GM19463 (cell line): Measurements from ENCODE around the gene CHL1.
A peak's percentile ranks its signal among the peaks of the same experiment; 100 is the strongest.

ENCODE experiments used
- ATAC-seq: cut with Tn5 transposase; IDR thresholded peaks from one replicate; pipeline ENCODE4 v1.9.1; 2021; ENCODE audit warnings: mild to moderate bottlenecking, moderate library complexity; ENCODE audit not compliant: unreplicated experiment

Gene CHL1

DNA sequence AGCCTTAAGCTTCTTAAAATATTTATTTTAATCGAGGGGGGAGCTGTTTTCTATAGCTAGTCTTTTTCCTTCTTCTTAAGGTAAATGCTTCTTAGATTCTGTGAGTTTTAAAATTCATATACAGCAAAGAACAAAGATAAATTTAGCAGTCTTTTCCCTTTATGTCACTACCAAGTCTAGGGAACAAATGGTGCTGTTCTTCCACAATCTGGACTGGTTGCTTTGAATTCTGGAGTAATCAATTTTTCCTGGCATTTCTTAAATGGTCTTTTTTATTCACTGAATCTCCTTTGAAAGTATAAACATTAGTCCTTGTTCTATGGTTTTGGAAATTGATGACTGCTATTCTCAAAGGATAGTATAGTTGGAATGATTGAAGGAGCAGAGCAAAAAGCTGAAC is 82.8 kb downstream of the CHL1 start:
- no peak for ATAC-seq

DNA sequence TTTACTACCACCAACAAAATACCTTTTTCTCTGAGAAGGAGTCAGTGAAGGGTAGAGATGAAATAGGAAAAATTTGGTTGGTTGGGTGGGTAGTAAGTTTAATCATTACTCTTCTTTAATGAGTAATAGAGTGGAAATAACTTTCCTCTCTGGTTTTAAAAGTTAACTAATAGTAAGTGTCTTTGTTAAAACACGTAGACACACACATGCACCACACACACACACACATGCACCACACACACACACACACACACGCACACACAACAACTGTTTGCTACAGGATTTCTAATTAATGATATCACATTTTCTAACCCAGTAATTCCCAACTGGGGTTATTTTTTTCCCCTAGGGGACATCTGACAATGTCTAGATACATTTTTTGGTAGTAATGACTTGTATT is 84.1 kb downstream of the CHL1 start:
- no peak for ATAC-seq

DNA sequence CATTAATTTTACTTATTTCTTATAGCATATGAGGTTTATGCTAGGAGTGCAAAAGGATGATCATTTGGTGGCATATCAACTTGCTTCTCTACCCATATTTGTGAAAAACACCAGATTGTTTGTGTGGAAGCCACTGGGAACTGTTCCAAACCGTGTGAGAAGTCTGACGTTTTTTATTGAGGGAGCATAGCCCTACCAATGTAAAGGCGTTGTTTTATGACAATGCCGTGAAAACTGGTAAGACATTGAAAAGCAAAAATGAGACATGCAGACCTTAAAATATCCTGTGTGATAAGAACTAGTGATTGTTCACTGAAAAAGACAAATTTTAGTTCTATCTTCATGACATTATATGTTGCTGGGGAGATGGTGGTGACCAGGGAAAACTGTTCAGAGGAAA is 87.8 kb downstream of the CHL1 start:
- no peak for ATAC-seq

DNA sequence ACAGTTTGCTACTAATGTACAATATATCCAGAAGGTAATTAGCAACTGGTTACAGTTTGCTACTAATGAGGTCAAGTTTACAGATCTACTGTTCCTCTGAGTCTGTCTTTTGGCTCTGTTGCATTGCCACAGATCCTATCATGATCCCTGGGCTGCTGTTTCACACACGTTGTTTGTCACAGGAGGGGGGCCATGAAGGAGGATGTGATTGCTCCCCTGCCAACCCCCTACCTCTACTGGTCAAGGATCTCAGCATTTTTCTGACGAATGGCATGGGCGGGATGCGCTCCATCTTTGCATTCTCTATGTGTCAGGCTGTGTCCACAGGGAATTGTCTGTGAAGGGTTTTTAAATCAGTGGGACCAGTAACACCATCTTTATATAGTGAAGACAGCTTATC is 91.9 kb downstream of the CHL1 start:
- ATAC-seq = no peak

DNA sequence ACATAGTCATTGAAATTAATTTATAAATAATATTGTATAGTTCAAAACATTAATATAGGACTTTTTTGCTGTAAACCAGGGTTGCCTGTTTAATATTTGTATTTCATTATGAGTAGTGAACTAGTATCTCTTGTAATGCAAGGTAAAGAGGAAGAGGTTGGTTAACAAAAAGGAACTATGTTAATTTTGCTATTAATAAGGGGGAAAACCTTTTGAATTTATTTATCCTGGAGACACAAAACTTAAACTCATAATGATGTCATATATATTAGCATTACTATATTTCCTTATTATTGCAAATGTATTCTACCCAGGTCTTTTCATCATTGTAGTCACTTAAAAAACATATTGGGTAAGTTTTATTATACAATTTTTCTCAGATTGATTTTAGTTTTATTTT is 94.5 kb downstream of the CHL1 start:
- ATAC-seq = no peak

DNA sequence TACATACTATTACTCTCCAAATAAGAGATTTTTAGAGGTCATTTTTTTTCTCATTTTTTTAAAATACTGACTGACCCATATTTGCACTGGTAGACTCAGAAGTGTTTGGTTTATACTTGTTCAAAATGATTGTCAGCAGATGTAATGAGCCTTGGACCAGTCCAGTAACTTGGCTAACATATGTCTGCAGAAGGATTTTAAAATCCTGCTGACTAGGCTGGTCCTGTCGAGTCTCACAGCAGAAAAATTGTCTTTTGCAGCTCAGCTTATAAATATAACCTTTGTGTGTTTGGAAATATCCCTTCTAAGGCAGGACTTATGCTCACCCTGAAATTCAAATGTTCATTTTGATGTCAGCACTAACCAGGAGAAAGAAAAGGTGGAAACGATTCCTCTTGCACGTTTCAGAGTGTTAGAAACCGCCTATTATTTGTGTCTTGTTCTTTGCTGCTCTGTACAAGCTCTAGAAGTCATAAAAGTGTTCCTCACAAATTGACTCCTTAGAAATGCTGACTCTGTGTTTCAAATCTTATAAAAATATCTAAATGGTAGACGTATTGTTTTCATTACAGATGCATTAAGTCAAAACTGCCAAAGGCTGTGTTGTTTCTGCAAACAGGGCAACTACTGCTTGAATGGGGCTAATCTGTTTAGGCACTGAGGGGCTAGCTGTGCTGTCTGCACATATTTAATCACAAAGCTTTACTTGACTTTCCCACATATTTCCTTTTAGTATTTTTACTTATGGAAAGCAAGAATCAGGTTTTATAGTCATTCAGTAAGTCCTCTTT is 95.3 kb downstream of the CHL1 start:
- no peak for ATAC-seq

DNA sequence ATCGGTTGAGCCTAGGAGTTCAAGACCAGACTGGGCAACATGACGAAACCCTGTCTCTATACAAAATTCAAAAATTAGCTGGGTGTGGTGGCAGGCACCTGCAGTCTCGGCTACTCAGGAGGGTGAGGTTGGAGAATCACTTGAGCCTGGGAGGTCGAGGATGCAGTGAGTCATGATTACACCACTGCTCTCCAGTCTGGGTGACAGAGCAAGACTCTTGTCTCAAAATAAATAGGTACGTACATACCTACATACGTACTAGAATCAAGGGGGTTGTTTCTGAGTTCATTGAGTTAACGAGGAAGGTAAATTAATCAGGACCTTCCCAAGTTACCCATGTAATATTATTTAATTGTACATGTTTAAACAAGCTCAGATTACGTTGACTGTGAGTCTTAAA is 97.5 kb downstream of the CHL1 start:
- ATAC-seq = no peak

DNA sequence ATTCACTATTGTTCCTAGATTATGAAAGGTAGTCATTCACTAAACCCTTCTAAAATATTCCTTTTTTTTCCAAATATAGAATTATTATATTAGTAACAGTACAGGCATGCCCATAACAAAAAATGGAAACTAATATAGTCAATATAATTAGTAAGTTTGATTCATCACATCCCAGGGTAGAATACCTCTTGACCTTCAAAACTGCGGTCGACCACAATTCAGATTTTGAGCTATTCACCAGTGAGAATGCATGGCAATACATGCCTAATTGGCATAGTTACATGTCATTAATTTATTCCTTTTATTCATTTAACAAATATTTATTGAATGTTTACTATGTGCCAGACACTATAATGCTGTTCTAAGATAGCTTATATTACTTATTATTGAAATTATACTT is 98.0 kb downstream of the CHL1 start:
- no peak for ATAC-seq

DNA sequence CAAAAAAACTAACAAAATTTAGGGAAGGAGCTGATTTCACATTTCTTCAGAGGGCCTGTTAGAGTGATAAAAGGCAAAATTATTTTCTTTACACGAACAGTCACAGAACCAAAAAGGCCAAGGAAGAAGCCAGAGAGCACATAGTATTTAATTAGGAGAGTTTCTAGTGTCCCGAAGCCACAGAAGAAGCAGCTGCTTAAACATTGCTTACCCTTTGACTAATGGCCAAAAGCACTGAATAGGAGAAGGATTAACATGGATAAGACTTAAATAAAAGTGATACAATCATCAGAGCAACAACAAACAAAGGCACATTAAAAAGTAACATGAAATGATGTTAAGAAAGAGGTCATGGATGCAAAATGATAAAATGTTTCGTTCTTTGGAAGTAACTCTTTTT is 98.6 kb downstream of the CHL1 start:
- ATAC-seq = no peak

DNA sequence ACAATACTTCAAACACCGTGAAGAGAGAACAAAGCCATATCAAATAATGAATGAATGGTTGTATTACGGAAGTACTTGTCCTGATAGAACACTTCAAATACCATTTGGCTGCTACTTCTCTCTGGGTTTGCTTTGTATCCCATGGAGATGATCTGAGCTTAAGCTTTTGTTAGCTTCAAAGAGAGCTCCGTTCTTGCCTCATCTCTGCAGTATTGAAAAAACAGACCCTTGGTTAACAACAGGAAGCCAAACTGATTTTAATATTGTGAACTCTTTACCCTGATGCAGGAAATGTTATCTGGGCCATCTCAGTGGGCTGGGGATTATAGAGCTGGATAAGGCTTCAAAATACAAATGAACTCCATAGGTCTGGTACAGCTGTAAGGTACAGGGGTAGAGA is 101.0 kb downstream of the CHL1 start:
- no peak for ATAC-seq

DNA sequence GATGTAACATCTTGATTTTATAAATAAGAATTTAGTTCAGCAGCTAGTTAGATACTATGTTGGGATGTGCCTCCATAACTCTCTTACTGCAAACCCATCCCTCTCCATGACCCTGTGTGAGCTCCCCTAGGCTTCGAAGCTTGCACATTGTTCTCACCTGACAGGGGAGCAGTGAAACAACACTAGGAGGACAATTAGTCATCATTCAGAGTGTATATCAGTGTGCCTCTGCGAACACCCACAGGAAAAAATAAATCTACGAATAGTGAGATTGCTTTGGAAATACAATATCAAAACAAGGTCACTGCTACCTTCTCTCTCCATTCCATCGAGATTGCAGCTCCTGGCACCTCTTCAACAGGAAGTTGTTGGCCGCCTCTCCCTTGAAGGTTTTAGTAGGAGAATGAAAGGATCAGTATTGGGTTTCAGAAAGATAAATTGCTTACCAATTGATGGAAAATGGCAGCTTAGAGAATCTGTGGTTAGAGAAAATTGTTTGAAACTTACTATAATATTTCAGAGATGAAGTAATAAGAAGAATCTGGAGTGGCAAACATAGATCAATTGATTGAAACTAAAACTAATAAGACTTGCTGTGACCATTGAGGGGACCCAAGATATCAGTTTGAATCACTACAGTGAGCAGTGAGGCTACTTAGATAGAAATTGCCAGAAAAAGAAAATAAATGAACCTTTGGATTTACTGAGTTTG is 103.2 kb downstream of the CHL1 start:
- peak; percentile 76 for ATAC-seq

DNA sequence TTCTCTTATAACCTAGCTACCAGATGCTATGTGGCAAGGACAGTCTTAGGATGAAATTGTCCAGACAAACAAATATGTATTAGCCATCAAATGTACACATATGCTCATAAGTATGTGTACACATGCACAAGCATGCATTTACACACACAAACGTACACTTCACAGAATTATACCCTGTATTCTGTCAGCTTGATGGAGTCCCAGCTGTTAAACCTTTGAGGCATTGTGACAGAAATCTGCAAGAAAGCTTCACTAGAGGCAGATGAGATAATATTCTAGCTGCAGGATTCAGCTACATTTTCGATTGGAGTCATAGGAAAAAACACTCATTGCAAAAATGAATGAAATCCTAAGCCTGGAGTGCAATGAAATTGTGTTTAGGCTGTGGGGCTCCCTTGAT is 110.6 kb downstream of the CHL1 start:
- no peak for ATAC-seq

DNA sequence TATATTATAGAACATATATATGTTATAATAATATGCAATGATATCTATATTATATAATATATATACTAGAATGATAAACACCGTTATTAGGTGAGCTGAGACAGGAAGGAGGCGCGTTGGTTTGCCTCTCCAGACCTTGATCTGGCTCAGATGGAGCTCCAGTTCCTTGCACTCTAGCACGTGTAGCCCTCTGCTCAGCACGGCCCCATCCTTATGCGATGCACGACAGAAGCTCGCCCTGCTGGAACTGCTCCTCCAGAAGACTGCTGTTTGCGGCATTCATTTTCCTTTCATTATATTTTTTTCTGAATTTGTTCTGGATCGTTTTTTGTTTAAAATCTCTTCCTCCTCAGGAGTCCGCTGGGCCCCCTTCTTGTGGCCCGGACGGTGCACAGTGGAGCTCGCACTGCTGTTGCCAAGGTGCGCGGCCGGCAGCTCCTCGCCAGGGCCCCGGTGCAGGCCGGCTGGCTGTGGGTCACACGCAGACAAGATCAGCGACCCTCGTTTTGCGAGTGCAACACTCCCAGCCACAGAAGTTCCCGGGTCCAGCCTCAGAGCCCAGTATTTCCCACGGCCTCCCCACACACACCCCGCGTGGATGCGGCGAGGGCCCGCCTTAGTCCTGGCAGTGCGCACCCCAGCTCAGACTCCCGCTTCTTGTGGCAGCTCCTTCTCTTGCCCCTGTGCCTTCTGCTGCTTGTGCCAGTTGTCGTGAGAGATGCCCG is 112.2 kb downstream of the CHL1 start:
- peak; percentile 60 for ATAC-seq

DNA sequence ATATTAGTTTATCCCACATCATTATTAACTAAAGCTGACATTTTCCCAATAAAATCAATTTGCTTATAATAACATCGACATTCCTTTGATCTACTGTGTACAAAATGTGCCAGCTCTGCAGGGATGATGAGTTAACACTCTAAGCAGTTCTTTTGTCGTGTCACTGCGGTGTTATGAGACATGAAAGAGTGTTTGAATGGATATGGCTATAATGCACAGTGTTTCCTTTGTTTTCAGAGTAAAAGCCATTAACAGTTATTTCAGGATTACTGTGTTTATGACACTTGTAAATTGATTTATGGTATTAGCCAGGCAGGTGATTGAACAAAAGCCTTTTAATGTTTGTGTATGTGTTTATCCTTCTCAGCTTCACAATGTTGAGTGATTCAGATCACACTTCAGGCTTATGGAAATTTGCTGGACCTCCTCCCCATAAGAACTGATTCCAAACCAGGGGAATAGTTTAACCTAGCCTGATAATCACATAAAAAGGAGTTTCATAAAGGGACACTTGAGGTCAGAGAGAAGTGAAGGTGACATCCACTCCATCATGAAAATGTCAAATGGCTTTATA is 115.7 kb downstream of the CHL1 start:
- ATAC-seq = no peak

DNA sequence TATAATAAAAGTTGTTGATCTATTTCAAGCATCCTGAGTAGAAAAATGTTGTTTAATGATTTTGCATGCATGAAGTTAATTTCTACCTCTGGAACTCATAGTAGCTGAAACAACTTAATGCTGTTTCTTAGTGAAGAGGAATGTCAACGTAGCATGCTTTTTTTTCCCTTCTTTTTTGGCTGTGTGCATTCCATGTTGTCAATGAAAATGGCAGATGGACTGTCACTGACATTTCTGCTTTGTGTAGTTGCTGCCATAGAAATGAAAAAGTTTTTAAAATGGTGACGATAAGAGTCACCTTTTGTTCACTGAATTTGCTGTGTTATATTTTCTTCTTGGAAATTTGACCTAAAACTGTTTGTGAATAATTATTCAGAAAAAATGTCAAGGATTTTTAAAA is 116.3 kb downstream of the CHL1 start:
- ATAC-seq = no peak

DNA sequence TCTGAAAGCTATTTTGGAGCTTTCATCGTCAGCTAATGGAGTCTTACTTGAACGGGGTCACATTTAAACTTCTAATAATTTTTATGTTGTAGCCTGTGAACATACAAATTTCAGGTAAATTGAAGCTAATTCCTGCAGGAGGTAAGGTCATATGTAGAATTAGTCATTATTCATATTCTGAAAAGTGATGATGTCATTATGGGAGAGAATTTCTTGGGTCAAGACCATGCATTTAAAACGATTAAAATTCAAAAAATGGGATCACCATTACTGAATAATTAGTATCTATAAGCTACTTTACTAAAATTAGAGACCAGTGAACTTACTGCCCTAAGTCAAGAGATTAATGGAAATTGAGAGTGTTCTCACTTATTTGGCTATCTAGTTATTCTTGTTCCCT is 120.4 kb downstream of the CHL1 start:
- no peak for ATAC-seq

DNA sequence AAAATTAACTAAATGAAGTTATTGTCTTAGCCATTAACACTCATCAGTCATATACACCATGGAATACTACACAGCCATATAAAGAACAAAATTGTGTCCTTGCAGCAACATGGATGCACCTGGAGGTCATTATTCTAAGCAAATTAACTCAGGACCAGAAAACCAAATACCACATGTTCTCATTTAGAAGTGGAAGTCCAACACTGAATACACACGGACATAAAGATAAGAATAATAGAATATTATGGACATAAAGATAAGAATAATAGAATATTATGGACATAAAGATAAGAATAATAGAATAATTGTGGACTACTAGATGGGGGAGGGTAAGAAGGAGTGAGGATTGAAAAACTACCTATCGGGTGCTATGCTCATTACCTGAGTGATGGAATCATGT is 122.3 kb downstream of the CHL1 start:
- ATAC-seq = no peak

DNA sequence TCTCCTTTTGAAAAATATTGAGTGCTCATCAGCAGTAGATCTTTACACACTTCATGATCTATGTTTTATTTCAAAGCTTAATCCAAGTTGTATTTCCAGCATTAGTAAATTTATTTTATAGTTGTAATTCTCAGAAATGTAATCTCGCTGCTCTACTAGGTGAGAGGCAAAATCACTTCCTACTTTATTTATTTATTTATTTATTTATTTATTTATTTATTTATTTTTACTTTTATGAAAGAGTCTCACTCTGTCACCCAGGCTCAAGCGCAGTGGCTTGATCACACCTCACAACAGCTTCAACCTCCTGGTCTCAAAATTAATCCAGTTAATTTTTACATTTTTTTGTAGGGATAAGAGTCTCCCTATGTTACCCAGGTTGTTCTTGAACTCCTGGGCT is 127.9 kb downstream of the CHL1 start:
- no peak for ATAC-seq

DNA sequence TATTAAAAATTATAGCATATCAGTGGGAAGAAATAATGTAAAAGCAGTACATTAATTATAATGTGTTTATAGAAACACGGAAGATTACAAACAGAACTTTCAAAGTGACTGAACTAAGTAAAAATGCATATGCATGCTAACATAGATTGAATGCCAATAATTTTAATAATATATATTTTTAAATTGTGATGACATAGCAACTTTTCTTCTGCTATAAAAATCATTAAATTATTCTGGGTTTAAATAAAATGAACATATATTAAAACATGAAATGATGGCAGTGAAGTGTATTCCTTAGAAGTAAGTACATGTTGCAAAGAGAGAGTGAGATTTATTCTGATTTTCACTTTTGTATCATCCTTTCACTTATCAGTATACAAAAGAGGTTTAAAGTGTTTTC is 128.9 kb downstream of the CHL1 start:
- no peak for ATAC-seq

DNA sequence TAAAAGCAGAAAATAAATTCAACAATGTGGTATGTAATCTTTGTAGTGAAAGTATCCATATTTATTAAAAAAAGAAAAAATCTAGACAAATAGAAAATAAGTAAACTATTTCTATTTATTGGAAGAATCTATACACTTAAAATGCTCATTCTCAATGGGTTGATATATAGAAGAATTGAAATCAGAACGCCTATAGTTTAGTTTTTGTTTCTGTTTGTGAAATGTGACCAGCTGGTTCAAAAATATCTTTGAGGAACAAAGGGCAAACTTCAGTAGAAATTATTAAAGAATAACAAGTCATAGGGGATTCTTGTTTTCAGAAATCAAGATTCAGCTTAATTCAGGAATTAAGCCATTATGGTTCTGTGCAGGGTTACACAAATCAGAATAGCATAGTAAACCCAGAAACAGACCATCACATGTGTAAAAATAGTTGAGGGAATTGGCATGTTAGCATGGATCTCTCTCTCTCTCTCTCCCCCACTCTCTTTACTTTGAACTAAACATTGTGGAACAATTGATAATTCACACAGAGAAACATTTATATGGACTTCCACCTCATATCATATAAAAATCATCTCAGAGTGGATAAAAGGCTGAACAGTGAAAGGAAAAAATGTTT is 134.0 kb downstream of the CHL1 start:
- ATAC-seq = no peak

DNA sequence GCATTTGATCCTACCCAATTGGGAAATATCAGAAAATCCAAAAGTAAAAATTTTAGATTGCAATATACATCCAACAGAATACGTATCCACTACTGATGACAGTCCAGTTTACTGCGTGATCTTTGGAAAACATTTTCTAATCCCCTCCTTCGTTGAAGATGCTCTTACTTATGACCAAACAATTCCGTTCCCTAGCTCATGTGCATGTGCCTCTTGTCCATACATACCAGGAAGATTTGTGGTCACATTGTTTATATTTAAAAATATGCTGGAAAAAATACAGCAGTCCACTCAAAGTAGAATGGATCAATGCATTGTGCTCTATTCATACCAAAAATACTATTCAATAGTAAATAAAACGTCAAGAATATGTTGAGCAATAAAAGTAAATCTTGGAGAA is 135.3 kb downstream of the CHL1 start:
- no peak for ATAC-seq
